HepG2 (cell line): ENCODE results near the gene MIB1. TPM values are rescaled to one million over a fixed set of nuclear protein-coding genes. Genes with fewer than 3 reads are reported as not detected.

Experiments used
- AGO1 ChIP-seq: fragments of 200-400 bp; formaldehyde crosslinking; IDR thresholded peaks from 2 replicates; pipeline ENCODE4 v1.6.1; 2017; ENCODE audit warnings: mild to moderate bottlenecking, low read depth, low read length, moderate library complexity; ENCODE audit not compliant: poor library complexity, severe bottlenecking
- BCL6 ChIP-seq: IDR thresholded peaks from 2 replicates; pipeline ENCODE4 v1.6.1; 2016; ENCODE audit warnings: missing genetic modification reagents, missing compliant biosample characterization
- CREBL2 ChIP-seq: sonication (generic); formaldehyde crosslinking; IDR thresholded peaks from 2 replicates; pipeline ENCODE4 v1.8.1; 2023; ENCODE audit warnings: missing genetic modification reagents, mild to moderate bottlenecking, borderline replicate concordance
- KAT8 ChIP-seq: IDR thresholded peaks from 2 replicates; pipeline ENCODE4 v1.6.1; 2016; ENCODE audit warnings: missing genetic modification reagents, missing compliant biosample characterization
- KDM5A ChIP-seq: fragments of 200-600 bp; sonication (generic); IDR thresholded peaks from 2 replicates; pipeline ENCODE4 v1.7.0; 2018; ENCODE audit warnings: antibody characterized with exemption, mild to moderate bottlenecking, low read length, borderline replicate concordance
- NFIB ChIP-seq: sonication (generic); formaldehyde crosslinking; IDR thresholded peaks from 2 replicates; pipeline ENCODE4 v1.9.0; 2021; ENCODE audit warnings: missing genetic modification reagents, mild to moderate bottlenecking, borderline replicate concordance
- PHF8 ChIP-seq: sonication (generic); formaldehyde crosslinking; IDR thresholded peaks from 2 replicates; pipeline ENCODE4 v1.5.0; 2020; ENCODE audit warnings: missing genetic modification reagents
- RBM22 ChIP-seq: fragments of 200-400 bp; formaldehyde crosslinking; optimal IDR thresholded peaks from 2 replicates; pipeline ENCODE3; 2017; ENCODE audit warnings: mild to moderate bottlenecking, low read length, moderate library complexity
- REXO4 ChIP-seq: sonication (generic); formaldehyde crosslinking; IDR thresholded peaks from 2 replicates; pipeline ENCODE4 v1.8.0; 2022; ENCODE audit warnings: missing genetic modification reagents, mild to moderate bottlenecking, borderline replicate concordance
- SIX1 ChIP-seq: sonication (generic); formaldehyde crosslinking; IDR thresholded peaks from 2 replicates; pipeline ENCODE4 v1.4.0; 2020; ENCODE audit warnings: missing genetic modification reagents, borderline replicate concordance
- SRY ChIP-seq: sonication (generic); formaldehyde crosslinking; IDR thresholded peaks from 2 replicates; pipeline ENCODE4 v1.8.0; 2022; ENCODE audit warnings: mild to moderate bottlenecking, missing genetic modification reagents
- TFAP4 ChIP-seq: sonication (generic); IDR thresholded peaks from 2 replicates; pipeline ENCODE4 v1.6.1; 2016; ENCODE audit warnings: low read depth, borderline replicate concordance
- ZBTB8A ChIP-seq: sonication (generic); formaldehyde crosslinking; IDR thresholded peaks from 2 replicates; pipeline ENCODE4 v1.4.0; 2020; ENCODE audit warnings: mild to moderate bottlenecking, low read depth, missing genetic modification reagents, borderline replicate concordance
- ZFP82 ChIP-seq: sonication (generic); formaldehyde crosslinking; IDR thresholded peaks from 2 replicates; pipeline ENCODE4 v1.5.1; 2020; ENCODE audit warnings: mild to moderate bottlenecking, missing genetic modification reagents, borderline replicate concordance
- ZFX ChIP-seq: sonication (generic); formaldehyde crosslinking; IDR thresholded peaks from 2 replicates; pipeline ENCODE4 v1.4.0; 2020; ENCODE audit warnings: mild to moderate bottlenecking, low read depth, missing genetic modification reagents, moderate library complexity
- ZNF136 ChIP-seq: sonication (generic); formaldehyde crosslinking; IDR thresholded peaks from 2 replicates; pipeline ENCODE4 v1.8.1; 2022; ENCODE audit warnings: low read depth, mild to moderate bottlenecking, moderate library complexity, missing genetic modification reagents
- ZNF263 ChIP-seq: sonication (generic); formaldehyde crosslinking; IDR thresholded peaks from 2 replicates; pipeline ENCODE4 v1.4.0; 2020; ENCODE audit warnings: missing genetic modification reagents
- ZNF329 ChIP-seq: sonication (generic); formaldehyde crosslinking; IDR thresholded peaks from 2 replicates; pipeline ENCODE4 v1.9.0; 2021; ENCODE audit warnings: low read depth, mild to moderate bottlenecking, missing genetic modification reagents
- ZNF331 ChIP-seq: sonication (generic); formaldehyde crosslinking; IDR thresholded peaks from 2 replicates; pipeline ENCODE4 v1.4.0; 2020; ENCODE audit warnings: missing genetic modification reagents
- ZNF350 ChIP-seq: sonication (generic); formaldehyde crosslinking; IDR thresholded peaks from 2 replicates; pipeline ENCODE4 v1.4.0; 2020; ENCODE audit warnings: mild to moderate bottlenecking, low read depth, missing genetic modification reagents, borderline replicate concordance
- ZNF546 ChIP-seq: sonication (generic); formaldehyde crosslinking; conservative IDR thresholded peaks from 2 replicates; pipeline ENCODE4 v1.8.1; 2023; ENCODE audit warnings: mild to moderate bottlenecking, missing genetic modification reagents
- ZNF569 ChIP-seq: sonication (generic); formaldehyde crosslinking; IDR thresholded peaks from 2 replicates; pipeline ENCODE4 v1.5.0; 2020; ENCODE audit warnings: mild to moderate bottlenecking, missing genetic modification reagents, moderate library complexity, borderline replicate concordance
- ZNF570 ChIP-seq: sonication (generic); formaldehyde crosslinking; IDR thresholded peaks from 2 replicates; pipeline ENCODE4 v1.4.0; 2020; ENCODE audit warnings: mild to moderate bottlenecking, missing genetic modification reagents, borderline replicate concordance
- ZNF749 ChIP-seq: sonication (generic); formaldehyde crosslinking; IDR thresholded peaks from 2 replicates; pipeline ENCODE4 v1.8.0; 2022; ENCODE audit warnings: mild to moderate bottlenecking, missing genetic modification reagents, moderate library complexity, borderline replicate concordance
- polyA plus RNA-seq, 8 experiments: library from polyadenylated mRNA; depleted of rRNA in 3 of 8; stranded (reverse) in 7 of 8; unstranded in 1 of 8; fragments of >200 nt; fragmentation: Illumina TruSeq in 4 of 8; extraction: Trizol in 4 of 8; gene quantifications; 2 replicates each; pipeline versions ENCODE4 v1.2.1 to v1.2.3, GENCODE V29; 2011 to 2016; ENCODE audit warnings: low read depth in 4 of 8, missing spikeins in 1 of 8, mixed read lengths in 1 of 8; ENCODE audit not compliant: insufficient read depth in 1 of 8
- total RNA-seq, 5 experiments: library from RNA; depleted of rRNA; stranded (reverse); fragments of >200 nt; fragmentation: Illumina TruSeq; extraction: Trizol; gene quantifications; 2 replicates each; pipeline ENCODE4 v1.2.3, GENCODE V29; 2016; ENCODE audit warnings: low read depth in 1 of 5
- TF ChIP-seq, protein P1 (sequence below): sonication (generic); formaldehyde crosslinking; IDR thresholded peaks from 2 replicates; pipeline ENCODE4 v1.5.0; 2020; ENCODE audit warnings: missing genetic modification reagents
- TF ChIP-seq, protein P2 (sequence below): sonication (generic); formaldehyde crosslinking; IDR thresholded peaks from 2 replicates; pipeline ENCODE4 v1.4.0; 2020; ENCODE audit warnings: mild to moderate bottlenecking, missing genetic modification reagents

MIB1 gene
- total and polyA plus RNA-seq, 2 of the 13 experiments (the other 11 are each of a cell fraction or from before 2014, with no cell fraction given) = 12.0 to 47.0 TPM

DNA sequence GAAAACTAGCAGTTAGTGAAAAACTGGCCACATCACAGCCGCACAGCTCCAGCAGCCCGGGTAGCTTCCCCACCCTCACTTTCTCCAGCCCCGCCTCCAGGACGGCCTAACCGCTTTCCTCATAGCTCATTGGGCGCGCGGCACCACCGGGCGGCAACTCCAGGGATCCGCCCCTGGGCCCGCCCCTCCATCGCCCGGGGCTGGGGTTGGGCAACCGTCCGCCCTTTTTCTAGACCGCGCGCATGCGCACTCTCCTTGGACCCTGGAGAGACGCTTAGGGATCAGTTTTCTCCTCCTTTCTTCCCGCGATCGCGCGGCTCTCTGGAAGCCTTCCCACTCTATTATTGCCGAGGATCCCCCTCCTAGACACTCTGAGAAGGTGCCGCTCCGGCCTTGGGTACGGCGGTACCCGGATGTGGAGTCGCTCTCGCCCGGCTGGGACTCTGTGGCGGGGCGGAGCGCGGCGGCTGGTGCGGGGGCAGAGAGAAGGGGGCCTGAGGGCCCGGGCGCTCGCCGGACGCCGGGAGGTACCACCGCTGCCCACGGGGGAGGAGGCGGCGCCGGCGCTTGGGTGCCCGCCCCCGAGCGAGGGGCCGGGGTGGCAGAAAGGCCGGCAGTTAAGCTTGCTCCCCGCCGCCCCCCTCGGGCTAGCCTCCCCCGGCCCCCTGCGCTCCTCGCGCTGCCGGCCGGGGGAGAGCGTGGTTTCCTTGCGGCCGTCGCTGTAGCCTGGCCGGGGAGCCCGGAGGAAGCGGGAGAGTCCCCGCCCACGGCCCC lies at the start of gene MIB1 (continued):
- TF ChIP-seq, protein P1, sequence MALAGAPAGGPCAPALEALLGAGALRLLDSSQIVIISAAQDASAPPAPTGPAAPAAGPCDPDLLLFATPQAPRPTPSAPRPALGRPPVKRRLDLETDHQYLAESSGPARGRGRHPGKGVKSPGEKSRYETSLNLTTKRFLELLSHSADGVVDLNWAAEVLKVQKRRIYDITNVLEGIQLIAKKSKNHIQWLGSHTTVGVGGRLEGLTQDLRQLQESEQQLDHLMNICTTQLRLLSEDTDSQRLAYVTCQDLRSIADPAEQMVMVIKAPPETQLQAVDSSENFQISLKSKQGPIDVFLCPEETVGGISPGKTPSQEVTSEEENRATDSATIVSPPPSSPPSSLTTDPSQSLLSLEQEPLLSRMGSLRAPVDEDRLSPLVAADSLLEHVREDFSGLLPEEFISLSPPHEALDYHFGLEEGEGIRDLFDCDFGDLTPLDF (CRISPR knock-in tag) = peak; percentile 77
- TF ChIP-seq RBM22 (no peak), SIX1 (CRISPR knock-in tag) (0 out of 2 replicates have a peak, but pooled peaks have one; percentile 37), KAT8 (CRISPR knock-in tag) (peak; percentile 64), ZNF329 (CRISPR knock-in tag) (no peak), ZNF546 (CRISPR knock-in tag) (no peak), ZNF350 (peak; percentile 32; the same call in 1 of the 2 replicates), CREBL2 (CRISPR knock-in tag) (no peak), PHF8 (CRISPR knock-in tag) (peak; percentile 95), BCL6 (CRISPR knock-in tag) (no peak), ZNF263 (CRISPR knock-in tag) (no peak), ZNF331 (no peak), ZNF749 (CRISPR knock-in tag) (0 out of 2 replicates have a peak, but pooled peaks have one; percentile 20), ZFX (CRISPR knock-in tag) (peak; percentile 87), KDM5A (peak; percentile 80; the same call in 1 of the 2 replicates), ZNF569 (CRISPR knock-in tag) (no peak), ZNF570 (CRISPR knock-in tag) (no peak), REXO4 (CRISPR knock-in tag) (no peak), ZBTB8A (no peak), AGO1 (no peak), SRY (CRISPR knock-in tag) (no peak), TFAP4 (peak; percentile 23; the same call in 1 of the 2 replicates), ZFP82 (CRISPR knock-in tag) (no peak), ZNF136 (CRISPR knock-in tag) (no peak), NFIB (CRISPR knock-in tag) (no peak)
- TF ChIP-seq, protein P2, sequence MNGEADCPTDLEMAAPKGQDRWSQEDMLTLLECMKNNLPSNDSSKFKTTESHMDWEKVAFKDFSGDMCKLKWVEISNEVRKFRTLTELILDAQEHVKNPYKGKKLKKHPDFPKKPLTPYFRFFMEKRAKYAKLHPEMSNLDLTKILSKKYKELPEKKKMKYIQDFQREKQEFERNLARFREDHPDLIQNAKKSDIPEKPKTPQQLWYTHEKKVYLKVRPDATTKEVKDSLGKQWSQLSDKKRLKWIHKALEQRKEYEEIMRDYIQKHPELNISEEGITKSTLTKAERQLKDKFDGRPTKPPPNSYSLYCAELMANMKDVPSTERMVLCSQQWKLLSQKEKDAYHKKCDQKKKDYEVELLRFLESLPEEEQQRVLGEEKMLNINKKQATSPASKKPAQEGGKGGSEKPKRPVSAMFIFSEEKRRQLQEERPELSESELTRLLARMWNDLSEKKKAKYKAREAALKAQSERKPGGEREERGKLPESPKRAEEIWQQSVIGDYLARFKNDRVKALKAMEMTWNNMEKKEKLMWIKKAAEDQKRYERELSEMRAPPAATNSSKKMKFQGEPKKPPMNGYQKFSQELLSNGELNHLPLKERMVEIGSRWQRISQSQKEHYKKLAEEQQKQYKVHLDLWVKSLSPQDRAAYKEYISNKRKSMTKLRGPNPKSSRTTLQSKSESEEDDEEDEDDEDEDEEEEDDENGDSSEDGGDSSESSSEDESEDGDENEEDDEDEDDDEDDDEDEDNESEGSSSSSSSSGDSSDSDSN = peak; percentile 53; the same call in 1 of the 2 replicates
